Parathyroid adenoma (tissue), 2 donors: Measurements from ENCODE around the gene FAM186B.
A peak's percentile ranks its signal among the peaks of the same experiment; 100 is the strongest.

Experiments used
- H2AFZ ChIP-seq: fragments of 300-600 bp; sonication (generic); one replicate; pipeline ENCODE4 v1.7.0; 2017; ENCODE audit warnings: antibody characterized with exemption, mild to moderate bottlenecking
- H3K27ac ChIP-seq: fragments of 300-600 bp; sonication (generic); one replicate; pipeline ENCODE4 v1.7.0; 2017
- H3K27me3 ChIP-seq: fragments of 300-600 bp; sonication (generic); one replicate; pipeline ENCODE4 v1.7.0; 2017; ENCODE audit warnings: low read length; ENCODE audit not compliant: control insufficient read depth, insufficient read depth
- H3K36me3 ChIP-seq: fragments of 300-600 bp; sonication (generic); one replicate; pipeline ENCODE4 v1.7.0; 2017; ENCODE audit warnings: low read length; ENCODE audit not compliant: control insufficient read depth, insufficient read depth
- H3K4me1 ChIP-seq: fragments of 300-600 bp; sonication (generic); one replicate; pipeline ENCODE4 v1.7.0; 2017; ENCODE audit warnings: control low read depth
- H3K4me2 ChIP-seq: fragments of 300-600 bp; sonication (generic); one replicate; pipeline ENCODE4 v1.7.0; 2017; ENCODE audit warnings: low read length
- H3K4me3 ChIP-seq: fragments of 300-600 bp; sonication (generic); one replicate; pipeline ENCODE4 v1.7.0; 2017; ENCODE audit warnings: low read depth, low read length
- H3K79me2 ChIP-seq: fragments of 300-600 bp; sonication (generic); one replicate; pipeline ENCODE4 v1.7.0; 2017; ENCODE audit warnings: control low read depth
- H3K9ac ChIP-seq: fragments of 300-600 bp; sonication (generic); one replicate; pipeline ENCODE4 v1.7.0; 2017; ENCODE audit warnings: mild to moderate bottlenecking
- H3K9me3 ChIP-seq: fragments of 300-600 bp; sonication (generic); one replicate; pipeline ENCODE4 v1.7.0; 2017; ENCODE audit warnings: low read length; ENCODE audit not compliant: control insufficient read depth
- TF ChIP-seq, protein P1 (sequence below): fragments of 300-600 bp; sonication (generic); IDR thresholded peaks from one replicate; pipeline ENCODE4 v1.7.0; 2017; ENCODE audit warnings: antibody characterized with exemption, mild to moderate bottlenecking
- donor health status: primary hyperparathyroidism.

FAM186B gene

DNA sequence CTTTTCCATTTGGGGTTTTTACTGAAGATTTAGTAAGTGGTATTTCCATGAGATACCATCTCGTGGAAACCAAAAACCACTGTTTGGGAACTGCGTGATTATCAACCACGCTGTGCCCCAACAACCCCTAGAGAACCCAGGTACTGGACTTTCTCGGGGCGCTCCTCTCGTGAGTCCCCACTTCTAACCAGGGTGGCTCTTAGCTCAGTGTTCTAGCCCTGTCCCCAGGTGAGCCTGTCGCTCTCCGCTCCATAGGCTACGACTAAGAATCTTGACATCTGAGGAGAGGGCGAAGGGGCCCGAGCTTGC, 38.2 kb downstream of the FAM186B start:
- peaks cover 12% of the 10 kb centered on the region for H3K79me2 ChIP-seq
- peaks cover 31% of the 10 kb centered on the region for H3K4me1 ChIP-seq
- H2AFZ ChIP-seq, result peak overlapping the region; percentile 87
- H3K4me2 ChIP-seq, result peak overlapping the region; percentile 100
- peak overlapping the region; percentile 99 for H3K4me3 ChIP-seq
- peak overlapping the region; percentile 83 for H3K27ac ChIP-seq
- no peaks in the 10 kb centered on the region for H3K27me3 ChIP-seq
- TF ChIP-seq, protein P1, sequence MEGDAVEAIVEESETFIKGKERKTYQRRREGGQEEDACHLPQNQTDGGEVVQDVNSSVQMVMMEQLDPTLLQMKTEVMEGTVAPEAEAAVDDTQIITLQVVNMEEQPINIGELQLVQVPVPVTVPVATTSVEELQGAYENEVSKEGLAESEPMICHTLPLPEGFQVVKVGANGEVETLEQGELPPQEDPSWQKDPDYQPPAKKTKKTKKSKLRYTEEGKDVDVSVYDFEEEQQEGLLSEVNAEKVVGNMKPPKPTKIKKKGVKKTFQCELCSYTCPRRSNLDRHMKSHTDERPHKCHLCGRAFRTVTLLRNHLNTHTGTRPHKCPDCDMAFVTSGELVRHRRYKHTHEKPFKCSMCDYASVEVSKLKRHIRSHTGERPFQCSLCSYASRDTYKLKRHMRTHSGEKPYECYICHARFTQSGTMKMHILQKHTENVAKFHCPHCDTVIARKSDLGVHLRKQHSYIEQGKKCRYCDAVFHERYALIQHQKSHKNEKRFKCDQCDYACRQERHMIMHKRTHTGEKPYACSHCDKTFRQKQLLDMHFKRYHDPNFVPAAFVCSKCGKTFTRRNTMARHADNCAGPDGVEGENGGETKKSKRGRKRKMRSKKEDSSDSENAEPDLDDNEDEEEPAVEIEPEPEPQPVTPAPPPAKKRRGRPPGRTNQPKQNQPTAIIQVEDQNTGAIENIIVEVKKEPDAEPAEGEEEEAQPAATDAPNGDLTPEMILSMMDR, result no peak
- peak overlapping the region; percentile 31 for H3K9ac ChIP-seq
- H3K36me3 ChIP-seq, result no peaks in the 10 kb centered on the region
- H3K9me3 ChIP-seq, result no peaks in the 10 kb centered on the region

DNA sequence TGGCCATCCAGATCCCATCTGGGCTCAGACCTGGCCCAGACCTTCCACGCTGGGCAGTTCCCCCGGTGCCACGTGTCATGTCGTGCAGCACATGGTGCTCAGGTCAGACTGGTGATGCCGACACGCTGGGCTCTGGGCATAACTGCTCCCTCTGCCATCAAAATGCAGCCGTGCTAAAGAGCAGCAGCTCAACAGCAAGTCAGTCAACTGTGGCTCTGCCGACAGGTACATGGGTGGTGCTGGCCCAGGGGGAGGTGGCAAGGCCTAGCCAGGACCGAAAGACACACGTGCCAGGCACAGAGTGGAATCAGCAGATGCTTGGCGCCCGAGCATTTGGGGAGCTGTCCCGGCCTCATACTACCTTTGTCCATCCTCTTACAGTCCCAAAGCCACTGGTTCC, 39.1 kb downstream of the FAM186B start:
- H3K9ac ChIP-seq, result no peak overlapping the region
- no peak overlapping the region for H3K4me3 ChIP-seq
- peaks cover 8% of the 10 kb centered on the region for H3K79me2 ChIP-seq
- H3K27me3 ChIP-seq, result no peaks in the 10 kb centered on the region
- TF ChIP-seq, protein P1, result no peak
- no peak overlapping the region for H2AFZ ChIP-seq
- H3K4me2 ChIP-seq, result no peak overlapping the region
- H3K36me3 ChIP-seq, result no peaks in the 10 kb centered on the region
- H3K9me3 ChIP-seq, result no peaks in the 10 kb centered on the region
- no peak overlapping the region for H3K27ac ChIP-seq
- H3K4me1 ChIP-seq, result peaks cover 26% of the 10 kb centered on the region

DNA sequence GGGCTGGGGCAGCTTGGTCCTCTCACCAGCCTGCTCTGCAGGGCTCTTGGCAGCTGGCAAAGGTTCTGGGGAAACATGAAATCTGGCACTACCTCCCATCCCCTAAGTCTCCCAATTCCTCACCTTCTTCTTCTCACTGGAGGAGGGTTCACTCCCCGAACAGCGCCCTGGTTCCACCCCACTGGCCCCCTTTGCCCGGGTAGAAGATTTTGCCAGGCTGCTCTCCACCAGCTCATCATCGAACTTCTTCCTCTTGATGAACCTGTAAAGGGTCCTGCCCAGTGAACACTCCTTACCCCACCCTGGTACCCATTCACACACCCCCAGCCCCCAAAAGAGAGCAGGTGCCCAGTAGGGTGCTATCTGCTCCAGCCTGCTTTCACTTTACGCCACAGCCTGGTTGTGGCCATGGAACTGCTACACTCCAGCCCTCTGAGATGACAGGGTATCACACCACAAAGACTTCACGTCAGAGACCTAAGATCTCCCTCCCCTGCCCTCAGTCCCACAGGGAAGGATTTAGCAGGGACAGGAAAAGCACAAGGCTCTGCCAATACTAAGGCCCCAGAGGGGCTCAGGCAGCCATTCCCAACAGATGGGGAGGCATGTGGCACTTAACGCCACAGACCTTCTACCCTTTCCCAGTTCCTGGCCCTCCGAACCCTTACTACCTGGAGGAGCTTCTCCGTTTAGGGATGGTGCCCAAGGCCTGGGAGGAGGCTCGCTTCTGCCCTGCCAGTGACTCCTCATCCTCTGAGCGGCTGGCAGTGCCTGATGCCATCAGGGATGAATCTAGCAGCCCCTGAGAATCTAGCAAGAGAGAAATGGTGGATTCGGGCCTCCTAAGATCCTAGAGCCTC, 39.8 kb downstream of the FAM186B start:
- no peak overlapping the region for H2AFZ ChIP-seq
- TF ChIP-seq, protein P1, result no peak
- H3K27me3 ChIP-seq, result no peaks in the 10 kb centered on the region
- H3K9me3 ChIP-seq, result no peaks in the 10 kb centered on the region
- H3K79me2 ChIP-seq, result peaks cover 8% of the 10 kb centered on the region
- no peak overlapping the region for H3K9ac ChIP-seq
- H3K4me3 ChIP-seq, result no peak overlapping the region
- no peak overlapping the region for H3K4me2 ChIP-seq
- no peaks in the 10 kb centered on the region for H3K36me3 ChIP-seq
- peaks cover 19% of the 10 kb centered on the region for H3K4me1 ChIP-seq
- no peak overlapping the region for H3K27ac ChIP-seq

DNA sequence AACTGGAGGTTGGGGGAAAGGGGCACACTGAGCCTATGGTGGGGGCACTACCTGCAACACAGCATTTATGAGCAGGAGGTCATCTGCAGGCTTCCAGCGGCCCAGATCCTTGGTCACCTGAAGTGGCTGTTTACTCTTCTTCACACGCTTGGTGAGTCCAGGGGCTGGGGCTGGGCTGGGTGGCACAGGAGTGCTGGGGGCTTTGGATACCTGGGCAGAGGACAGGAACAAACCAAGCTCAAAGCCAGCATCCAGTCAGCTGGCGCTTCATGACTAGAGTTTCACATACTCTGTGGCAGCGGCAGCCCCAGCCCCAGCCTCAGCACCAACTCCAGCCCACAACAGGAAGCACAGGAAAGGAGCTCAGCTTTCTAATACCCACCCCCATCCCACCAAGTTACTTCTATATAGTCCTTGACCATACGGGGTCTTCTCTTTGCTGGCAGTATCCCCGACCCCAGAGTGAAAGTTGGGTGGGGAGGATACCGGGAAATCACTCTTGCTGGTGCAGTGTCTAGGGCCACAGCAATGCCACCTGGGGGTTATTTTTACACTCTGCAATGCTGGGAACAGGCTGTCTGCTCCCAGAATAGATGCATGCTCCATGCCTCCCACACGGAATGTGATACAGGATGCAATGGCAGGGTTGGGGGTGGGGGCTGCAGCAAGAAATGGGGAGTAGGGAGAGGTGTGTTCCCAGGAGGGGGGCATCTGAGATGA, 40.6 kb downstream of the FAM186B start:
- Histone ChIP-seq H3K9me3 (no peaks in the 10 kb centered on the region), H3K4me2 (no peak overlapping the region), H2AFZ (no peak overlapping the region), H3K4me3 (no peak overlapping the region), H3K9ac (no peak overlapping the region), H3K4me1 (peaks cover 12% of the 10 kb centered on the region), H3K27ac (no peak overlapping the region), H3K36me3 (no peaks in the 10 kb centered on the region), H3K27me3 (no peaks in the 10 kb centered on the region), H3K79me2 (peaks cover 6% of the 10 kb centered on the region)
- TF ChIP-seq, protein P1, result no peak
